Neural progenitor cell (in vitro differentiated cells): ENCODE measurements around the gene CDH2. TPM values are rescaled to one million over a fixed set of nuclear protein-coding genes. Genes with fewer than 3 reads are reported as not detected.
"Not testable (repeated sequence)": the region's sequence is repeated elsewhere in the genome, so short reads cannot be mapped to it uniquely, and the experiment has no call there.

Experiments
- DNase-seq: peaks from one replicate; pipeline ENCODE4 v3.0.0-alpha.2; 2016; ENCODE audit warnings: low spot score
- H2AFZ ChIP-seq: fragments of 200-600 bp; sonication (generic); replicated peaks from 2 replicates; pipeline ENCODE4 v1.6.1; 2016; ENCODE audit warnings: antibody characterized with exemption
- H3F3A ChIP-seq: fragments of 200-600 bp; sonication (generic); 2 replicates; pipeline ENCODE4 v1.6.1; 2016; ENCODE audit warnings: antibody characterized with exemption, low read depth
- H3K27ac ChIP-seq: fragments of 200-600 bp; sonication (generic); 2 replicates; pipeline ENCODE4 v1.5.1; 2016; ENCODE audit warnings: mild to moderate bottlenecking
- H3K27me3 ChIP-seq: fragments of 200-600 bp; sonication (generic); 2 replicates; pipeline ENCODE4 v1.6.1; 2016; ENCODE audit warnings: mild to moderate bottlenecking, moderate library complexity
- H3K36me3 ChIP-seq: fragments of 200-600 bp; sonication (generic); 2 replicates; pipeline ENCODE4 v1.5.1; 2016
- H3K4me1 ChIP-seq: fragments of 200-600 bp; sonication (generic); 2 replicates; pipeline ENCODE4 v1.6.1; 2016; ENCODE audit warnings: mixed run types
- H3K4me2 ChIP-seq: fragments of 200-600 bp; sonication (generic); 2 replicates; pipeline ENCODE4 v1.6.1; 2016
- H3K4me3 ChIP-seq: fragments of 200-600 bp; sonication (generic); 2 replicates; pipeline ENCODE4 v1.5.1; 2016
- H3K79me2 ChIP-seq: fragments of 200-600 bp; sonication (generic); 2 replicates; pipeline ENCODE4 v1.6.1; 2016; ENCODE audit warnings: low read depth
- H3K9ac ChIP-seq: fragments of 200-600 bp; sonication (generic); 2 replicates; pipeline ENCODE4 v1.6.1; 2016
- H3K9me3 ChIP-seq: fragments of 200-600 bp; sonication (generic); 2 replicates; pipeline ENCODE4 v1.5.1; 2016; ENCODE audit warnings: low read depth
- H4K20me1 ChIP-seq: fragments of 200-600 bp; sonication (generic); 2 replicates; pipeline ENCODE4 v1.6.1; 2016; ENCODE audit warnings: low read depth
- H3K27ac Mint-ChIP-seq: 3 replicates; pipeline ENCODE4 v1.8.0; 2021; ENCODE audit warnings: mixed read lengths
- H3K27me3 Mint-ChIP-seq: 2 replicates; pipeline ENCODE4 v1.8.0; 2022; ENCODE audit warnings: low read depth, mild to moderate bottlenecking, inconsistent platforms, moderate library complexity, mixed read lengths; ENCODE audit not compliant: insufficient read depth
- H3K36me3 Mint-ChIP-seq: 3 replicates; pipeline ENCODE4 v1.8.0; 2021; ENCODE audit warnings: mixed read lengths
- H3K4me1 Mint-ChIP-seq: 3 replicates; pipeline ENCODE4 v1.8.0; 2021; ENCODE audit warnings: mixed read lengths
- H3K4me3 Mint-ChIP-seq: 3 replicates; pipeline ENCODE4 v1.8.0; 2021; ENCODE audit warnings: mild to moderate bottlenecking, moderate library complexity, mixed read lengths
- H3K9me3 Mint-ChIP-seq: 3 replicates; pipeline ENCODE4 v1.8.0; 2020; ENCODE audit warnings: mixed read lengths
- CTCF ChIP-seq: fragments of 200-600 bp; sonication (generic); IDR thresholded peaks from 2 replicates; pipeline ENCODE4 v1.5.1; 2017; ENCODE audit warnings: antibody characterized with exemption, mild to moderate bottlenecking
- EZH2 ChIP-seq: fragments of 200-600 bp; sonication (generic); IDR thresholded peaks from 2 replicates; pipeline ENCODE4 v1.6.1; 2017; ENCODE audit warnings: antibody characterized with exemption, mild to moderate bottlenecking, moderate library complexity
- EZH2phosphoT487 ChIP-seq: fragments of 200-600 bp; sonication (generic); IDR thresholded peaks from 2 replicates; pipeline ENCODE4 v1.6.1; 2017; ENCODE audit warnings: antibody characterized with exemption
- total RNA-seq: library from RNA; depleted of rRNA; stranded (reverse); fragments of >200 nt; gene quantifications from 2 replicates; pipeline ENCODE4 v1.2.3, GENCODE V29; 2015; ENCODE audit warnings: low replicate concordance

The CDH2 gene
- total RNA-seq, 1 donor from 2014 or later = 459 TPM

- H3K9ac ChIP-seq = no peak overlapping the region
- Mint-ChIP-seq H3K9me3 (peaks cover 13% of the 10 kb centered on the region), H3K27me3 (peaks cover 2% of the 10 kb centered on the region), H3K4me1 (peaks cover 46% of the 10 kb centered on the region), H3K36me3 (peaks cover 5% of the 10 kb centered on the region), H3K27ac (peak overlapping the region; percentile 97), H3K4me3 (peak overlapping the region; percentile 37)
- H3K27me3 ChIP-seq = no peaks in the 10 kb centered on the region
- H3K9me3 ChIP-seq = no peaks in the 10 kb centered on the region
- H2AFZ ChIP-seq = peak overlapping the region; percentile 10
- H3K4me2 ChIP-seq = peak overlapping the region; percentile 25
- H3K4me1 ChIP-seq = peaks cover 29% of the 10 kb centered on the region
- no peaks in the 10 kb centered on the region for H4K20me1 ChIP-seq
- H3K27ac ChIP-seq = peak overlapping the region; percentile 39
- DNase-seq = peak; percentile 26
- H3F3A ChIP-seq = peaks cover 17% of the 10 kb centered on the region
- no peaks in the 10 kb centered on the region for H3K79me2 ChIP-seq
- H3K36me3 ChIP-seq = no peaks in the 10 kb centered on the region
- TF ChIP-seq EZH2 = no peak
- no peak overlapping the region for H3K4me3 ChIP-seq
Observed at GRCh38 chr18:27921904-27922751, 254.8 kb downstream of the CDH2 start.

DNA sequence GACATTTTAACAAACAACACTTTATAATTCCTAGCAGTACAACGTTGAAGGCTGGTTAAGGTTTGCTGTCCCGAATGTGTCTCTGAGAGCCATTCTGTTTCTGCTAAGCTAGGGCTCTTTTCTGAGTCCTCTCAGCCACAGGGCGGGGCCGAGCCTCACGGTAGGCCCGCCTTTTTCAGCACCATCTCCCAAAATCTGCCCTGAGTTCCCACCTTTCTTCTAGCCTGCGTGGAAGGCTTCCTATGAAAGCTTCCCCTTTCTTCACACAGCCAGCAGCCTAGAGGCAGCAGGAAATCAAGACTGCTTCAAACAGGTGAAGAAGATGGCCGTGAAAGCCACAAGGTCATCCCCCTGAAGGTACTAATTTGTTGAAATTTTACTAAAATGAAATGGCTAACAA is 255.5 kb downstream of the CDH2 start:
- Mint-ChIP-seq H3K27ac (peak overlapping the region; percentile 97), H3K27me3 (peaks cover 2% of the 10 kb centered on the region), H3K9me3 (peaks cover 14% of the 10 kb centered on the region), H3K36me3 (peaks cover 4% of the 10 kb centered on the region), H3K4me1 (peaks cover 46% of the 10 kb centered on the region), H3K4me3 (peak overlapping the region; percentile 37)
- H3F3A ChIP-seq = peaks cover 17% of the 10 kb centered on the region
- H3K27ac ChIP-seq = peak overlapping the region; percentile 39
- peak overlapping the region; percentile 10 for H2AFZ ChIP-seq
- H3K4me3 ChIP-seq = no peak overlapping the region
- no peaks in the 10 kb centered on the region for H3K36me3 ChIP-seq
- H3K27me3 ChIP-seq = no peaks in the 10 kb centered on the region
- H3K9ac ChIP-seq = no peak overlapping the region
- no peak for TF ChIP-seq EZH2
- no peak for TF ChIP-seq CTCF
- no peak for TF ChIP-seq EZH2phosphoT487
- H3K4me2 ChIP-seq = peak overlapping the region; percentile 25
- peak; percentile 11 for DNase-seq
- no peaks in the 10 kb centered on the region for H3K79me2 ChIP-seq
- peaks cover 29% of the 10 kb centered on the region for H3K4me1 ChIP-seq
- H3K9me3 ChIP-seq = no peaks in the 10 kb centered on the region
- no peaks in the 10 kb centered on the region for H4K20me1 ChIP-seq

- peak overlapping the region; percentile 97 for H3K27ac Mint-ChIP-seq
- Histone ChIP-seq H2AFZ (peak overlapping the region; percentile 10), H3K9ac (no peak overlapping the region)
Observed at GRCh38 chr18:27920836-27921235, 256.1 kb downstream of the CDH2 start.

GRCh38 chr18:27906189-27906588 is 270.7 kb downstream of the CDH2 start:
- not testable (repeated sequence) for H3K9ac ChIP-seq, H3K4me2 ChIP-seq, H3K27ac ChIP-seq, H2AFZ ChIP-seq, H3K27me3 ChIP-seq, H3K4me3 Mint-ChIP-seq, H3K79me2 ChIP-seq, DNase-seq, H3K4me3 ChIP-seq, H3K27me3 Mint-ChIP-seq, H3K36me3 ChIP-seq, H4K20me1 ChIP-seq, H3K27ac Mint-ChIP-seq
- Mint-ChIP-seq H3K9me3 (peaks cover 72% of the 10 kb centered on the region), H3K36me3 (peaks cover 21% of the 10 kb centered on the region), H3K4me1 (peaks cover 16% of the 10 kb centered on the region)
- Histone ChIP-seq H3K4me1 (peaks cover 16% of the 10 kb centered on the region), H3K9me3 (peaks cover 37% of the 10 kb centered on the region), H3F3A (peaks cover 18% of the 10 kb centered on the region)

More at GRCh38 chr18:27920836-27921235, 256.1 kb downstream of the CDH2 start:
- H3K4me2 ChIP-seq = peak overlapping the region; percentile 25
- H3K9me3 Mint-ChIP-seq = peaks cover 9% of the 10 kb centered on the region
- no peak overlapping the region for H3K4me3 Mint-ChIP-seq
- peaks cover 46% of the 10 kb centered on the region for H3K4me1 Mint-ChIP-seq
- H4K20me1 ChIP-seq = no peaks in the 10 kb centered on the region
- H3K9me3 ChIP-seq = no peaks in the 10 kb centered on the region
- H3K36me3 Mint-ChIP-seq = no peaks in the 10 kb centered on the region
- H3K27ac ChIP-seq = no peak overlapping the region
- no peaks in the 10 kb centered on the region for H3K27me3 ChIP-seq
- TF ChIP-seq EZH2phosphoT487 (no peak), CTCF (no peak), EZH2 (no peak)
- peaks cover 2% of the 10 kb centered on the region for H3K27me3 Mint-ChIP-seq
- no peaks in the 10 kb centered on the region for H3K36me3 ChIP-seq
- H3K79me2 ChIP-seq = no peaks in the 10 kb centered on the region
- DNase-seq = peak; percentile 41
- H3K4me3 ChIP-seq = no peak overlapping the region
- peaks cover 17% of the 10 kb centered on the region for H3F3A ChIP-seq
- peaks cover 29% of the 10 kb centered on the region for H3K4me1 ChIP-seq
